HG03378 (cell line): ENCODE results near the gene TMEM82.

ENCODE experiments used
- ATAC-seq: cut with Tn5 transposase; IDR thresholded peaks from one replicate; pipeline ENCODE4 v1.9.1; 2021; ENCODE audit warnings: mild to moderate bottlenecking, moderate library complexity; ENCODE audit not compliant: unreplicated experiment

Gene TMEM82

GRCh38 chr1:15775706-15776105 lies 33.4 kb downstream of the TMEM82 start:
- ATAC-seq: no peak

GRCh38 chr1:15777909-15778707 lies 35.8 kb downstream of the TMEM82 start:
- no peak for ATAC-seq

- ATAC-seq: no peak
Measured at GRCh38 chr1:15785683-15786082, 43.4 kb downstream of the TMEM82 start.

- ATAC-seq: no peak
Measured at GRCh38 chr1:15786581-15786980, 44.3 kb downstream of the TMEM82 start.

- ATAC-seq: no peak
Measured at GRCh38 chr1:15788624-15789301, 46.5 kb downstream of the TMEM82 start.

GRCh38 chr1:15796086-15796462 lies 53.8 kb downstream of the TMEM82 start:
- ATAC-seq: no peak
